22Rv1 (cell line): ENCODE results near the gene PLK5.
"Not testable (repeated sequence)": the region's sequence is repeated elsewhere in the genome, so short reads cannot be mapped to it uniquely, and the experiment has no call there.

Experiments
- CTCF ChIP-seq: fragments of 450-650 bp; IDR thresholded peaks from 2 replicates; pipeline ENCODE4 v1.5.1; 2017; ENCODE audit warnings: mild to moderate bottlenecking
- ZFX ChIP-seq: fragments of 450-650 bp; IDR thresholded peaks from 2 replicates; pipeline ENCODE4 v1.6.1; 2017; ENCODE audit warnings: antibody characterized with exemption, borderline replicate concordance

GRCh38 chr19:1477056-1477455 is 46.8 kb upstream of the PLK5 start:
- not testable (repeated sequence) for TF ChIP-seq CTCF, ZFX
